Endothelial cell of umbilical vein (primary cell): ENCODE measurements around the gene DOCK1. TPM values are rescaled to one million over a fixed set of nuclear protein-coding genes. Genes with fewer than 3 reads are reported as not detected.

Experiments used
- BruUV-seq: library from RNA; stranded (reverse); fragments of 400-500 nt; replicated peaks from 2 replicates; lab custom pipeline; 2021; lab: Mats Ljungman, UMichigan
- CTCF ChIA-PET: fragments of 300-600, 350-600 bp; sonication (Branson Sonifier 250); formaldehyde crosslinking; loops from one replicate; lab custom pipeline; 2021; ENCODE audit warnings: antibody characterized with exemption, inconsistent platforms; lab: Charles Lee
- POLR2A ChIA-PET: fragments of 300-600, 350-600 bp; sonication (Branson Sonifier 250); formaldehyde crosslinking; loops from one replicate; lab custom pipeline; 2021; ENCODE audit warnings: antibody characterized with exemption, inconsistent platforms; lab: Charles Lee
- DNase-seq: peaks from one replicate; pipeline ENCODE4 v3.0.0-alpha.2; 2011; ENCODE audit warnings: low read depth, low spot score
- FAIRE-seq: peaks from 2 replicates; lab custom pipeline; 2011; peaks lifted over from hg19 to GRCh38; lab: Jason Lieb, UNC
- H2AFZ ChIP-seq: 2 replicates; pipeline ENCODE4 v1.6.0; 2012; ENCODE audit warnings: low read depth, low read length, control low read depth, inconsistent platforms
- H3K27ac ChIP-seq: 2 replicates; pipeline ENCODE4 v1.5.1; 2011; ENCODE audit warnings: low read depth, mild to moderate bottlenecking, control low read depth, low read length, moderate library complexity; ENCODE audit not compliant: insufficient read depth
- H3K27me3 ChIP-seq, 2 experiments: 2 replicates each; pipeline versions ENCODE4 v1.6.0 to v1.6.1; 2011; ENCODE audit warnings: low read length in 2 of 2, mixed read lengths in 1 of 2; ENCODE audit not compliant: control insufficient read depth in 2 of 2, insufficient read depth in 2 of 2
- H3K36me3 ChIP-seq, 2 experiments: 2 replicates in 1 of 2; 3 replicates in 1 of 2; pipeline ENCODE4 v1.5.1; 2011; ENCODE audit warnings: low read length in 2 of 2, mild to moderate bottlenecking in 1 of 2, moderate library complexity in 1 of 2; ENCODE audit not compliant: control insufficient read depth in 2 of 2, insufficient read depth in 2 of 2; ENCODE audit errors: extremely low read depth in 1 of 2
- H3K4me1 ChIP-seq: 3 replicates; pipeline ENCODE4 v1.5.1; 2011; ENCODE audit warnings: mild to moderate bottlenecking, low read length; ENCODE audit not compliant: control insufficient read depth, insufficient read depth; ENCODE audit errors: extremely low read depth
- H3K4me2 ChIP-seq: 2 replicates; pipeline ENCODE4 v1.6.1; 2011; ENCODE audit warnings: low read length, control low read depth, mixed read lengths; ENCODE audit not compliant: insufficient read depth
- H3K4me3 ChIP-seq, 3 experiments: fragments of 200-600 bp in 1 of 3; sonication (generic), shearing (Covaris generic) in 1 of 3; replicated peaks in 1 of 3; 2 replicates each; pipeline ENCODE4 v1.5.1; 2011 to 2016; ENCODE audit warnings: control low read depth in 3 of 3, low read length in 3 of 3, mild to moderate bottlenecking in 2 of 3, inconsistent platforms in 1 of 3, low read depth in 1 of 3, moderate library complexity in 1 of 3; ENCODE audit not compliant: insufficient read depth in 1 of 3
- H3K79me2 ChIP-seq: 2 replicates; pipeline ENCODE4 v1.6.0; 2012; ENCODE audit warnings: low read length, inconsistent platforms; ENCODE audit not compliant: control insufficient read depth, insufficient read depth
- H3K9ac ChIP-seq: replicated peaks from 2 replicates; pipeline ENCODE3; 2011; ENCODE audit warnings: low read length, control low read depth; ENCODE audit not compliant: insufficient read depth; ENCODE audit errors: extremely low read depth
- H3K9me1 ChIP-seq: replicated peaks from 3 replicates; pipeline ENCODE4 v1.6.0; 2011; ENCODE audit warnings: mild to moderate bottlenecking, low read length; ENCODE audit not compliant: control insufficient read depth, insufficient read depth; ENCODE audit errors: extremely low read depth
- H3K9me3 ChIP-seq: replicated peaks from 2 replicates; pipeline ENCODE4 v1.5.1; 2012; ENCODE audit warnings: low read length, inconsistent platforms; ENCODE audit not compliant: control insufficient read depth, insufficient read depth
- H4K20me1 ChIP-seq: replicated peaks from 2 replicates; pipeline ENCODE3; 2011; ENCODE audit warnings: mild to moderate bottlenecking, low read length; ENCODE audit not compliant: control insufficient read depth, insufficient read depth; ENCODE audit errors: extremely low read depth
- CTCF ChIP-seq, 2 donors: IDR thresholded peaks; 1 replicate in 1 of 2; 2 replicates in 1 of 2; pipeline ENCODE4 v1.5.1; 2011; ENCODE audit warnings: low read length in 2 of 2, mild to moderate bottlenecking in 2 of 2, moderate library complexity in 2 of 2, control low read depth in 1 of 2, inconsistent platforms in 1 of 2, low read depth in 1 of 2; ENCODE audit not compliant: insufficient read depth in 1 of 2; ENCODE audit errors: extremely low read depth in 1 of 2
- FOS ChIP-seq: IDR thresholded peaks from 2 replicates; pipeline ENCODE4 v1.6.1; 2011; ENCODE audit warnings: mild to moderate bottlenecking, low read length, moderate library complexity, borderline replicate concordance; ENCODE audit not compliant: insufficient read depth
- GATA2 ChIP-seq: IDR thresholded peaks from 2 replicates; pipeline ENCODE4 v1.7.0; 2011; ENCODE audit warnings: low read depth, mild to moderate bottlenecking, moderate library complexity, mixed read lengths, low read length; ENCODE audit not compliant: insufficient read length, insufficient read depth
- MAX ChIP-seq: IDR thresholded peaks from 2 replicates; pipeline ENCODE4 v1.6.1; 2011; ENCODE audit not compliant: insufficient read depth, insufficient read length
- MYC ChIP-seq: IDR thresholded peaks from one replicate; pipeline ENCODE4 v1.6.1; 2011; ENCODE audit warnings: mild to moderate bottlenecking, low read depth, low read length
- POLR2A ChIP-seq: IDR thresholded peaks from 2 replicates; pipeline ENCODE4 v1.6.1; 2012; ENCODE audit warnings: low read depth, mild to moderate bottlenecking, control low read depth, low read length
- POLR2AphosphoS5 ChIP-seq: IDR thresholded peaks from 2 replicates; pipeline ENCODE4 v1.6.1; 2012; ENCODE audit warnings: low read depth, mild to moderate bottlenecking, control low read depth, low read length, moderate library complexity; ENCODE audit not compliant: insufficient read depth
- dilution Hi-C: fragments of 300-500 bp; cut with MboI; formaldehyde crosslinking; loops from one replicate; pipeline ENCODE4 v1.15.0; 2019; ENCODE audit warnings: low sequenced_read_pairs; ENCODE audit not compliant: extremely low pct_ligation_motif_present
- intact Hi-C: fragments of 100-400 bp; cut with micrococcal nuclease; formaldehyde crosslinking; loops from one replicate; pipeline ENCODE4 v1.10.0; 2022
- polyA plus RNA-seq, 4 experiments: library from polyadenylated mRNA; depleted of rRNA in 3 of 4; stranded (reverse) in 3 of 4; unstranded in 1 of 4; fragments of >200 nt; gene quantifications; 2 replicates each; pipeline versions ENCODE4 v1.2.1 to v1.2.3, GENCODE V29; 2011 to 2012; ENCODE audit warnings: missing spikeins in 1 of 4
- total RNA-seq: library from RNA; stranded (reverse); gene quantifications from 2 replicates; pipeline ENCODE4 v1.2.3, GENCODE V29; 2021

DOCK1 gene
- total and polyA plus RNA-seq, 2 donors (not counting 3 experiments of a cell fraction or from before 2014, with no cell fraction given): 22.5 to 83.1 TPM

GRCh38 chr10:126917975-126918908, 13.0 kb downstream of the DOCK1 start:
- FAIRE-seq (no peak), DNase-seq (no peak)
- Histone ChIP-seq H3K9me1 (peaks cover 3% of the 10 kb centered on the region), H3K27me3 (no peaks in the 10 kb centered on the region), H3K9ac (no peak overlapping the region), H3K27ac (no peak overlapping the region), H3K36me3 (no peaks in the 10 kb centered on the region), H4K20me1 (peaks cover 13% of the 10 kb centered on the region), H3K4me3 (no peak overlapping the region), H3K9me3 (no peaks in the 10 kb centered on the region), H3K4me1 (peaks cover 3% of the 10 kb centered on the region), H3K4me2 (no peak overlapping the region), H2AFZ (no peak overlapping the region), H3K79me2 (peaks cover 85% of the 10 kb centered on the region)
- intact Hi-C loops (no loop called here), dilution Hi-C loops (no loop called here)
- BruUV-seq: no TSS peak
- POLR2A ChIA-PET: no interaction called here
- CTCF ChIA-PET: interaction anchor here (1.6 kb wide), 1 partner anchor 984 kb away, joined by 4 read pairs; no protein-coding TSS in a partner anchor
- TF ChIP-seq MAX: no peak
- TF ChIP-seq CTCF (IDR thresholded peaks at IDR 0.05; ENCODE audit: extremely low read depth in 1 of 2, insufficient read depth in 1 of 2, low read depth in 1 of 2, low read length in 2 of 2): no peak
- TF ChIP-seq GATA2: no peak
- TF ChIP-seq POLR2AphosphoS5: no peak
- no peak for TF ChIP-seq FOS
- no peak for TF ChIP-seq POLR2A
- no peak for TF ChIP-seq MYC
